ENCODE results near the gene C17orf50.

DNA sequence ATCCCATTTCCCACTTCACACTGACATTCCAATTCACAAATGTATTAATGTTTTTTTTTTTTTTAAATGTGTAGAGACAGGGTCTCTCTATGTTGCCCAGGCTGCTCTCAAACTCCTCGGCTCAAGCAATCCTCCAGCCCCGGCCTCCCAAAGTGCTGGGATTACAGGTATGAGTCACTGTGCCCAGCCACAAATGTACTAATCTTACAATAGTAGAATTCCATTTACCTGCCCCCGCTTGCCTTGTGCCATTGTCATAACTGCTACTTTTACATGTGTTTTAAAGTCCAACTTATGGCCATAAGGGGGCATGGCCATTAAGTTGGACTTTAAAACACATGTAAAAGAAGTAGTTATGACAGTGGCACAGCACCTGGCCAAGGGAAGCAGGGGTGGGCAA lies 30.2 kb downstream of the C17orf50 start:
- TF ChIP-seq, protein P1, sequence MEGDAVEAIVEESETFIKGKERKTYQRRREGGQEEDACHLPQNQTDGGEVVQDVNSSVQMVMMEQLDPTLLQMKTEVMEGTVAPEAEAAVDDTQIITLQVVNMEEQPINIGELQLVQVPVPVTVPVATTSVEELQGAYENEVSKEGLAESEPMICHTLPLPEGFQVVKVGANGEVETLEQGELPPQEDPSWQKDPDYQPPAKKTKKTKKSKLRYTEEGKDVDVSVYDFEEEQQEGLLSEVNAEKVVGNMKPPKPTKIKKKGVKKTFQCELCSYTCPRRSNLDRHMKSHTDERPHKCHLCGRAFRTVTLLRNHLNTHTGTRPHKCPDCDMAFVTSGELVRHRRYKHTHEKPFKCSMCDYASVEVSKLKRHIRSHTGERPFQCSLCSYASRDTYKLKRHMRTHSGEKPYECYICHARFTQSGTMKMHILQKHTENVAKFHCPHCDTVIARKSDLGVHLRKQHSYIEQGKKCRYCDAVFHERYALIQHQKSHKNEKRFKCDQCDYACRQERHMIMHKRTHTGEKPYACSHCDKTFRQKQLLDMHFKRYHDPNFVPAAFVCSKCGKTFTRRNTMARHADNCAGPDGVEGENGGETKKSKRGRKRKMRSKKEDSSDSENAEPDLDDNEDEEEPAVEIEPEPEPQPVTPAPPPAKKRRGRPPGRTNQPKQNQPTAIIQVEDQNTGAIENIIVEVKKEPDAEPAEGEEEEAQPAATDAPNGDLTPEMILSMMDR (IDR thresholded peaks at IDR 0.05) = no peak
- no peak for TF ChIP-seq POLR2A (IDR thresholded peaks at IDR 0.05)
